ENCODE results near the gene RPS27.

DNA sequence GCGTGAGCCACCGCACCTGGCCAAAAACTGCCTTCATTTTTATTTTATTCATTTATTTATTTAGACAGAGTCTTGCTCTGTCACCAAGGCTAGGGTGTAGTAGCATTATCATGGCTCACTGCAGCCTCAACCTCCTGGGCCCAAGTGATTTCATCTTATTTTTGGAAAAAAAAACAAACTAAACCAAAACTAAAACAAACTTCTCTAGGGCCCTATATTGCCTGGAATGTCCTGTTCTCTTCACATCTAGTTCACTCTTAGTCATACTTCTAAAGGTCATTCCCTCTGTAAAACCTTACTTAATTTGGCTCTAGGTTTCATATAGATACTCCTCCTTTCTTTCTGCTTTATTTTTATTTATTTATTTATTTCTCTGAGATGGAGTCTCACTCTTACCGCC, 15.6 kb downstream of the RPS27 start:
- TF ChIP-seq, protein P1, sequence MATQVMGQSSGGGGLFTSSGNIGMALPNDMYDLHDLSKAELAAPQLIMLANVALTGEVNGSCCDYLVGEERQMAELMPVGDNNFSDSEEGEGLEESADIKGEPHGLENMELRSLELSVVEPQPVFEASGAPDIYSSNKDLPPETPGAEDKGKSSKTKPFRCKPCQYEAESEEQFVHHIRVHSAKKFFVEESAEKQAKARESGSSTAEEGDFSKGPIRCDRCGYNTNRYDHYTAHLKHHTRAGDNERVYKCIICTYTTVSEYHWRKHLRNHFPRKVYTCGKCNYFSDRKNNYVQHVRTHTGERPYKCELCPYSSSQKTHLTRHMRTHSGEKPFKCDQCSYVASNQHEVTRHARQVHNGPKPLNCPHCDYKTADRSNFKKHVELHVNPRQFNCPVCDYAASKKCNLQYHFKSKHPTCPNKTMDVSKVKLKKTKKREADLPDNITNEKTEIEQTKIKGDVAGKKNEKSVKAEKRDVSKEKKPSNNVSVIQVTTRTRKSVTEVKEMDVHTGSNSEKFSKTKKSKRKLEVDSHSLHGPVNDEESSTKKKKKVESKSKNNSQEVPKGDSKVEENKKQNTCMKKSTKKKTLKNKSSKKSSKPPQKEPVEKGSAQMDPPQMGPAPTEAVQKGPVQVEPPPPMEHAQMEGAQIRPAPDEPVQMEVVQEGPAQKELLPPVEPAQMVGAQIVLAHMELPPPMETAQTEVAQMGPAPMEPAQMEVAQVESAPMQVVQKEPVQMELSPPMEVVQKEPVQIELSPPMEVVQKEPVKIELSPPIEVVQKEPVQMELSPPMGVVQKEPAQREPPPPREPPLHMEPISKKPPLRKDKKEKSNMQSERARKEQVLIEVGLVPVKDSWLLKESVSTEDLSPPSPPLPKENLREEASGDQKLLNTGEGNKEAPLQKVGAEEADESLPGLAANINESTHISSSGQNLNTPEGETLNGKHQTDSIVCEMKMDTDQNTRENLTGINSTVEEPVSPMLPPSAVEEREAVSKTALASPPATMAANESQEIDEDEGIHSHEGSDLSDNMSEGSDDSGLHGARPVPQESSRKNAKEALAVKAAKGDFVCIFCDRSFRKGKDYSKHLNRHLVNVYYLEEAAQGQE (IDR thresholded peaks at IDR 0.05; ENCODE audit: insufficient read depth in 1 of 2, low read depth in 2 of 2, low read length in 2 of 2): no peak
- TF ChIP-seq POLR2AphosphoS5 (IDR thresholded peaks at IDR 0.05; ENCODE audit: low read depth, low read length) (no peak), SIN3A (IDR thresholded peaks at IDR 0.05; ENCODE audit: borderline replicate concordance, insufficient read depth, low read length) (no peak), TAF1 (IDR thresholded peaks at IDR 0.05; ENCODE audit: borderline replicate concordance, insufficient read depth, low read length) (no peak)

Measured in PFSK-1 (cell line).